ENCODE data around the gene PTPN22. TPM values are rescaled to one million over a fixed set of nuclear protein-coding genes. Genes with fewer than 3 reads are reported as not detected.
A peak's percentile ranks its signal among the peaks of the same experiment; 100 is the strongest.

PTPN22 gene
- polyA plus RNA-seq, 1 donor (not counting 4 experiments of a cell fraction or from before 2014, with no cell fraction given): 0.39 TPM

GRCh38 chr1:113783254-113784103, 88.0 kb downstream of the PTPN22 start:
- Histone ChIP-seq H3K4me3 (ENCODE audit: control insufficient read depth in 2 of 3, extremely low read depth in 1 of 3, insufficient read depth in 2 of 3, low read depth in 1 of 3, low read length in 3 of 3) (peak overlapping the region in 1 of 3 experiments; percentile 24), H3K9ac (ENCODE audit: control insufficient read depth, extremely low read depth, insufficient read depth, low read length) (no peak overlapping the region), H3K79me2 (ENCODE audit: control insufficient read depth, insufficient read depth, low read length) (peaks cover 31% of the 10 kb centered on the region), H3K36me3 (ENCODE audit: control insufficient read depth in 2 of 2, extremely low read depth in 1 of 2, insufficient read depth in 2 of 2, low read length in 2 of 2) (no peaks in the 10 kb centered on the region), H3K9me3 (ENCODE audit: control insufficient read depth, low read depth, low read length) (no peaks in the 10 kb centered on the region), H2AFZ (ENCODE audit: control insufficient read depth, low read length) (peak overlapping the region; percentile 46), H3K9me1 (ENCODE audit: control insufficient read depth, extremely low read depth, insufficient read depth, low read length) (peaks cover 5% of the 10 kb centered on the region), H3K27me3 (ENCODE audit: control insufficient read depth, extremely low read depth, insufficient read depth, low read length) (no peaks in the 10 kb centered on the region), H3K4me1 (ENCODE audit: control insufficient read depth, extremely low read depth, insufficient read depth, low read length) (peaks cover 10% of the 10 kb centered on the region), H4K20me1 (ENCODE audit: control insufficient read depth, extremely low read depth, insufficient read depth, low read length) (peaks cover 3% of the 10 kb centered on the region), H3K27ac (ENCODE audit: control insufficient read depth, insufficient read depth, low read length) (no peak overlapping the region), H3K4me2 (ENCODE audit: control insufficient read depth, extremely low read depth, insufficient read depth, low read depth, low read length) (peak overlapping the region; percentile 44)
- TF ChIP-seq CTCF (optimal IDR thresholded peaks at IDR 0.05 in 1 of 3, IDR thresholded peaks at IDR 0.05 in 1 of 3, conservative IDR thresholded peaks at IDR 0.05 in 1 of 3; ENCODE audit: extremely low read depth in 1 of 3, insufficient read depth in 2 of 3, low read length in 3 of 3): no peak
- no peak for FAIRE-seq
- DNase-seq (ENCODE audit: low read depth, low spot score): no peak
- dilution Hi-C loops (cut with MboI; ENCODE audit: extremely low pct_ligation_motif_present, low sequenced_read_pairs): no loop called here

GRCh38 chr1:113782406-113782805, 89.1 kb downstream of the PTPN22 start:
- no peak overlapping the region for H2AFZ ChIP-seq (ENCODE audit: control insufficient read depth, low read length)
- H3K36me3 ChIP-seq (ENCODE audit: control insufficient read depth in 2 of 2, extremely low read depth in 1 of 2, insufficient read depth in 2 of 2, low read length in 2 of 2): no peaks in the 10 kb centered on the region
- dilution Hi-C loops (cut with MboI; ENCODE audit: extremely low pct_ligation_motif_present, low sequenced_read_pairs): no loop called here
- no peak overlapping the region for H3K9ac ChIP-seq (ENCODE audit: control insufficient read depth, extremely low read depth, insufficient read depth, low read length)
- H3K27ac ChIP-seq (ENCODE audit: control insufficient read depth, insufficient read depth, low read length): no peak overlapping the region
- H3K27me3 ChIP-seq (ENCODE audit: control insufficient read depth, extremely low read depth, insufficient read depth, low read length): no peaks in the 10 kb centered on the region
- FAIRE-seq: no peak
- no peak for DNase-seq (ENCODE audit: low read depth, low spot score)
- no peaks in the 10 kb centered on the region for H3K9me3 ChIP-seq (ENCODE audit: control insufficient read depth, low read depth, low read length)
- H3K4me1 ChIP-seq (ENCODE audit: control insufficient read depth, extremely low read depth, insufficient read depth, low read length): peaks cover 10% of the 10 kb centered on the region
- H4K20me1 ChIP-seq (ENCODE audit: control insufficient read depth, extremely low read depth, insufficient read depth, low read length): peaks cover 3% of the 10 kb centered on the region
- H3K9me1 ChIP-seq (ENCODE audit: control insufficient read depth, extremely low read depth, insufficient read depth, low read length): peaks cover 5% of the 10 kb centered on the region
- H3K79me2 ChIP-seq (ENCODE audit: control insufficient read depth, insufficient read depth, low read length): peaks cover 30% of the 10 kb centered on the region
- TF ChIP-seq EZH2 (IDR thresholded peaks at IDR 0.05; ENCODE audit: low read length) (no peak), CTCF (optimal IDR thresholded peaks at IDR 0.05 in 1 of 3, IDR thresholded peaks at IDR 0.05 in 1 of 3, conservative IDR thresholded peaks at IDR 0.05 in 1 of 3; ENCODE audit: extremely low read depth in 1 of 3, insufficient read depth in 2 of 3, low read length in 3 of 3) (no peak)
- no peak overlapping the region for H3K4me3 ChIP-seq (ENCODE audit: control insufficient read depth in 2 of 3, extremely low read depth in 1 of 3, insufficient read depth in 2 of 3, low read depth in 1 of 3, low read length in 3 of 3)
- no peak overlapping the region for H3K4me2 ChIP-seq (ENCODE audit: control insufficient read depth, extremely low read depth, insufficient read depth, low read depth, low read length)
